Osteoblast (primary cell): ENCODE results near the gene SLAMF6. TPM values are rescaled to one million over a fixed set of nuclear protein-coding genes. Genes with fewer than 3 reads are reported as not detected.

Experiments
- DNase-seq: peaks from one replicate; pipeline ENCODE4 v3.0.0; 2011; ENCODE audit warnings: low spot score, mixed read lengths; ENCODE audit not compliant: insufficient read length; ENCODE audit errors: missing footprints
- H2AFZ ChIP-seq: 2 replicates; pipeline ENCODE4 v1.6.0; 2011; ENCODE audit warnings: mild to moderate bottlenecking, low read length
- H3K27ac ChIP-seq: 2 replicates; pipeline ENCODE4 v1.5.1; 2011; ENCODE audit warnings: mild to moderate bottlenecking, low read depth, low read length, moderate library complexity
- H3K27me3 ChIP-seq: 2 replicates; pipeline ENCODE4 v1.6.0; 2012; ENCODE audit warnings: mild to moderate bottlenecking, control low read depth, inconsistent platforms, low read length, moderate library complexity; ENCODE audit not compliant: insufficient read depth
- H3K36me3 ChIP-seq: 2 replicates; pipeline ENCODE4 v1.5.1; 2011; ENCODE audit warnings: mild to moderate bottlenecking, low read length, control low read depth, moderate library complexity; ENCODE audit not compliant: insufficient read depth
- H3K4me1 ChIP-seq: 2 replicates; pipeline ENCODE4 v1.5.1; 2011; ENCODE audit warnings: mild to moderate bottlenecking, low read length, control low read depth, moderate library complexity; ENCODE audit not compliant: insufficient read depth
- H3K4me2 ChIP-seq: 2 replicates; pipeline ENCODE4 v1.6.0; 2011; ENCODE audit warnings: mild to moderate bottlenecking, low read length; ENCODE audit not compliant: insufficient read depth
- H3K4me3 ChIP-seq: fragments of 200-600 bp; sonication (generic); 3 replicates; pipeline ENCODE4 v1.5.1; 2012; ENCODE audit warnings: mild to moderate bottlenecking, low read length, inconsistent platforms; ENCODE audit not compliant: insufficient read depth
- H3K79me2 ChIP-seq: 2 replicates; pipeline ENCODE4 v1.6.0; 2012; ENCODE audit warnings: mild to moderate bottlenecking, low read length, control low read depth, inconsistent platforms; ENCODE audit not compliant: insufficient read depth
- H3K9me3 ChIP-seq: 2 replicates; pipeline ENCODE4 v1.5.1; 2011; ENCODE audit warnings: low read depth, low read length, control low read depth
- H4K20me1 ChIP-seq: 2 replicates; pipeline ENCODE4 v1.6.0; 2012; ENCODE audit warnings: mild to moderate bottlenecking, low read length, control low read depth; ENCODE audit not compliant: insufficient read depth
- total RNA-seq: library from RNA; depleted of rRNA; stranded (reverse); fragments of >200 nt; gene quantifications from 2 replicates; pipeline ENCODE4 v1.2.3, GENCODE V29; 2012
- TF ChIP-seq, protein P1 (sequence below): IDR thresholded peaks from 2 replicates; pipeline ENCODE4 v1.5.1; 2011; ENCODE audit warnings: mild to moderate bottlenecking, low read depth, low read length, moderate library complexity; ENCODE audit errors: extremely low read depth

Gene SLAMF6
- total RNA-seq, 1 donor = not detected

DNA sequence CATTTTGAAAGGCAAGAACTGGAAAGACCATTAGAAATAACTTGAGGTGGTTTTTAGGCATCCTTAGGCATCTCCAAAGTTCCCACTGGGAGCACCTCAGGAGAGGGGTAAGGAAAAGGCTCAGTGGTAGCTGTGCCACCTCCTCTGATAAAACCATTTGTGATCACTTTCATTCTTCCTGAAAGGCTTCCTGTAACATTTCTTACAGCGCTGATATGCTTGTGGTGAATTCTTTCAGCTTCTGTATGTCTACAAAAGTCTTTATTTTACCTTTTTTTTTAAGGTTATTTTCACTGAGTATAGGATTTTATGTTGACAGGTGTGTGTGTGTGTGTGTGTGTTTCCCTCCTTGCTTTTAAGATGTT, 67.9 kb downstream of the SLAMF6 start:
- Histone ChIP-seq H3K79me2 (no peaks in the 10 kb centered on the region), H2AFZ (no peak overlapping the region), H3K36me3 (no peaks in the 10 kb centered on the region), H3K27me3 (no peaks in the 10 kb centered on the region), H3K4me3 (no peak overlapping the region), H3K9me3 (no peaks in the 10 kb centered on the region), H4K20me1 (no peaks in the 10 kb centered on the region), H3K4me1 (no peaks in the 10 kb centered on the region), H3K4me2 (no peak overlapping the region), H3K27ac (no peak overlapping the region)
- TF ChIP-seq, protein P1, sequence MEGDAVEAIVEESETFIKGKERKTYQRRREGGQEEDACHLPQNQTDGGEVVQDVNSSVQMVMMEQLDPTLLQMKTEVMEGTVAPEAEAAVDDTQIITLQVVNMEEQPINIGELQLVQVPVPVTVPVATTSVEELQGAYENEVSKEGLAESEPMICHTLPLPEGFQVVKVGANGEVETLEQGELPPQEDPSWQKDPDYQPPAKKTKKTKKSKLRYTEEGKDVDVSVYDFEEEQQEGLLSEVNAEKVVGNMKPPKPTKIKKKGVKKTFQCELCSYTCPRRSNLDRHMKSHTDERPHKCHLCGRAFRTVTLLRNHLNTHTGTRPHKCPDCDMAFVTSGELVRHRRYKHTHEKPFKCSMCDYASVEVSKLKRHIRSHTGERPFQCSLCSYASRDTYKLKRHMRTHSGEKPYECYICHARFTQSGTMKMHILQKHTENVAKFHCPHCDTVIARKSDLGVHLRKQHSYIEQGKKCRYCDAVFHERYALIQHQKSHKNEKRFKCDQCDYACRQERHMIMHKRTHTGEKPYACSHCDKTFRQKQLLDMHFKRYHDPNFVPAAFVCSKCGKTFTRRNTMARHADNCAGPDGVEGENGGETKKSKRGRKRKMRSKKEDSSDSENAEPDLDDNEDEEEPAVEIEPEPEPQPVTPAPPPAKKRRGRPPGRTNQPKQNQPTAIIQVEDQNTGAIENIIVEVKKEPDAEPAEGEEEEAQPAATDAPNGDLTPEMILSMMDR = no peak
- no peak for DNase-seq

- Histone ChIP-seq H3K27me3 (no peaks in the 10 kb centered on the region), H3K4me1 (no peaks in the 10 kb centered on the region), H3K36me3 (no peaks in the 10 kb centered on the region), H2AFZ (no peak overlapping the region), H3K27ac (no peak overlapping the region), H3K9me3 (no peaks in the 10 kb centered on the region), H3K79me2 (no peaks in the 10 kb centered on the region), H3K4me2 (no peak overlapping the region), H4K20me1 (no peaks in the 10 kb centered on the region), H3K4me3 (no peak overlapping the region)
- TF ChIP-seq, protein P1 = no peak
- no peak for DNase-seq
These were observed 68.5 kb downstream of the SLAMF6 start for GRCh38 chr1:160454371-160455152.

GRCh38 chr1:160453443-160453842, 69.6 kb downstream of the SLAMF6 start:
- Histone ChIP-seq H3K79me2 (no peaks in the 10 kb centered on the region), H3K4me1 (no peaks in the 10 kb centered on the region), H3K4me2 (no peak overlapping the region), H2AFZ (no peak overlapping the region), H3K4me3 (no peak overlapping the region), H4K20me1 (no peaks in the 10 kb centered on the region), H3K27me3 (no peaks in the 10 kb centered on the region), H3K27ac (no peak overlapping the region), H3K36me3 (no peaks in the 10 kb centered on the region), H3K9me3 (no peaks in the 10 kb centered on the region)
- TF ChIP-seq, protein P1 = no peak
- DNase-seq = no peak

DNA sequence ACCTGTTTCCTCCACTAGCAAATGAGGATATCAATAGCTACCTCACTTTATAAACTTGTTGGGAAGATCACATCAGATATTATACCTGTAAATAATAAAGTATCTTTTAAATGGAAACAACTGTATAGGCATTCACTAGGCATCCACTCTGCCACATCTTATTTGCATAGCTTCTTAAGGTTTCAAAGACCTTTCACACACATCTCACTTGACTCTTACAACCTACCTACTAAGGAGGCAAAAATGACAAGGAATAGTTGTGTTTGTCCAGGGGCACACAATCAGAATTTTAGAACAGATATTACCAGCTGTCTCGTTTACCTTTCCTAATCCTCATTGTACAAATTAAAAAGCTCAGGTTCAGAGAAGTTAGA, 71.2 kb downstream of the SLAMF6 start:
- H2AFZ ChIP-seq = no peak overlapping the region

More for the DNA sequence above, 71.2 kb downstream of the SLAMF6 start:
- H3K4me3 ChIP-seq = no peak overlapping the region
- H4K20me1 ChIP-seq = no peaks in the 10 kb centered on the region
- H3K4me1 ChIP-seq = no peaks in the 10 kb centered on the region
- H3K9me3 ChIP-seq = no peaks in the 10 kb centered on the region
- no peaks in the 10 kb centered on the region for H3K79me2 ChIP-seq
- no peak for DNase-seq
- no peaks in the 10 kb centered on the region for H3K27me3 ChIP-seq
- no peaks in the 10 kb centered on the region for H3K36me3 ChIP-seq
- no peak overlapping the region for H3K4me2 ChIP-seq
- TF ChIP-seq, protein P1 = no peak
- no peak overlapping the region for H3K27ac ChIP-seq
